Activated CD4-positive, alpha-beta memory T cell treated with anti-CD3 and anti-CD28 coated beads for 36 hours (primary cell): ENCODE measurements around the gene METTL6. TPM values are rescaled to one million over a fixed set of nuclear protein-coding genes. Genes with fewer than 3 reads are reported as not detected.

Experiments used
- CTCF ChIA-PET: fragments of 350-600 bp; sonication (Branson Sonifier 250); formaldehyde crosslinking; loops from one replicate; lab custom pipeline; 2021; ENCODE audit warnings: antibody characterized with exemption, inconsistent platforms; lab: Charles Lee
- POLR2A ChIA-PET: fragments of 350-600 bp; sonication (Branson Sonifier 250); formaldehyde crosslinking; loops from one replicate; lab custom pipeline; 2021; ENCODE audit warnings: antibody characterized with exemption; lab: Charles Lee
- DNase-seq: peaks from one replicate; pipeline ENCODE4 v3.0.0-alpha.2; 2020
- H3K27ac Mint-ChIP-seq: one replicate; pipeline ENCODE4 v1.8.0; 2021; ENCODE audit warnings: mixed read lengths
- H3K27me3 Mint-ChIP-seq: one replicate; pipeline ENCODE4 v1.8.0; 2021; ENCODE audit warnings: mixed read lengths
- H3K36me3 Mint-ChIP-seq: one replicate; pipeline ENCODE4 v1.8.0; 2021; ENCODE audit warnings: mixed read lengths
- H3K4me1 Mint-ChIP-seq: one replicate; pipeline ENCODE4 v1.8.0; 2021; ENCODE audit warnings: low read depth, mixed read lengths
- H3K4me3 Mint-ChIP-seq: one replicate; pipeline ENCODE4 v1.8.0; 2021; ENCODE audit warnings: mild to moderate bottlenecking, mixed read lengths
- H3K9me3 Mint-ChIP-seq: one replicate; pipeline ENCODE4 v1.8.0; 2021; ENCODE audit warnings: mixed read lengths
- intact Hi-C: fragments of 100-400 bp; cut with micrococcal nuclease; formaldehyde crosslinking; loops from one replicate; pipeline ENCODE4 v1.15.1; 2023
- total RNA-seq, 2 experiments: library from RNA; stranded (reverse); gene quantifications; one replicate each; pipeline ENCODE4 v1.2.3, GENCODE V29; 2021

Gene METTL6
- total RNA-seq, 2 experiments from 2014 or later: 17.3 to 17.8 TPM

DNA sequence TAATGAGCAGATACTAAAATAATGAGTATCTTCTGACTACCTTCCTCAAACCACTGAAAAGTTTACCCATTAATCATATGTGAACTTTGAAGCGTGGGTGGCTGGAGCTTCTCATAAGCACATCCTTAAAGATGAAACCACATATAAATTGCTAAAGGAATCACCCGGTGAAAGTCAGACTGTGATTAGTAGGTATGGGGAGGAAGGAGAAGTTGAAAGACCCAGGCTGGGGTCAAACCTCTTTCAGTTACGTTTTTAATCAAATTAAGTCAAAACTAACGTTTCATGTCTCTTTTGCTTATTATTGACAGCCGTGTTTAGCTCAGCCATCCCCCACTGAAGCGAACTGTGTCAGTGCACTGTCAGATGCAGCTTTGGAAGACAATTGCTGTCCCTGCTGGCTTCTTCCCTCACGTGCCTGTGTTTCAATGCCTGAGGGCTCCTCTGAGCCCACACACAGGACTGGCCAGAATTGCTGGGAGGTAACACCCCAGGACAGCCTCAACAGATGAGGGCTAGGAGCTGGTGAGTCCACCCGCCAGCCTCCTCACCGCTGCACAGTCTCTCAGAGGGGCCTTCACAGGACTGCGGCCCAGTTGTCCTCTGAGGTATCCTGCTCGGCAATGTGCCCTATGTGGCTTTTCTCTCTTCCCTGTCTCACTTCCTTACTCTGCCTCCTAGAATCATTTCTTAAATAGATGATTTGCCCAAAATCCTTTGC, 65.7 kb downstream of the METTL6 start:
- Mint-ChIP-seq H3K4me3 (peak overlapping the region; percentile 48), H3K36me3 (no peaks in the 10 kb centered on the region), H3K9me3 (no peaks in the 10 kb centered on the region), H3K27me3 (no peaks in the 10 kb centered on the region), H3K27ac (peak overlapping the region; percentile 85), H3K4me1 (peaks cover 54% of the 10 kb centered on the region)
- DNase-seq: peak; percentile 85
- intact Hi-C loops: loop anchor here (1.0 kb wide), 7 partner anchors 17 to 92 kb away; partner anchors contain the start of gene SH3BP5
- ChIA-PET POLR2A (interaction anchor here (0.8 to 2.1 kb wide), 18 partner anchors 14 to 1154 kb away, joined by 3 to 26 read pairs (median 6); partner anchors contain the start of gene SH3BP5), CTCF (interaction anchor here (0.9 to 3.7 kb wide), 14 partner anchors 14 to 93 kb away, joined by 3 to 46 read pairs (median 4); partner anchors contain the start of gene SH3BP5)

DNA sequence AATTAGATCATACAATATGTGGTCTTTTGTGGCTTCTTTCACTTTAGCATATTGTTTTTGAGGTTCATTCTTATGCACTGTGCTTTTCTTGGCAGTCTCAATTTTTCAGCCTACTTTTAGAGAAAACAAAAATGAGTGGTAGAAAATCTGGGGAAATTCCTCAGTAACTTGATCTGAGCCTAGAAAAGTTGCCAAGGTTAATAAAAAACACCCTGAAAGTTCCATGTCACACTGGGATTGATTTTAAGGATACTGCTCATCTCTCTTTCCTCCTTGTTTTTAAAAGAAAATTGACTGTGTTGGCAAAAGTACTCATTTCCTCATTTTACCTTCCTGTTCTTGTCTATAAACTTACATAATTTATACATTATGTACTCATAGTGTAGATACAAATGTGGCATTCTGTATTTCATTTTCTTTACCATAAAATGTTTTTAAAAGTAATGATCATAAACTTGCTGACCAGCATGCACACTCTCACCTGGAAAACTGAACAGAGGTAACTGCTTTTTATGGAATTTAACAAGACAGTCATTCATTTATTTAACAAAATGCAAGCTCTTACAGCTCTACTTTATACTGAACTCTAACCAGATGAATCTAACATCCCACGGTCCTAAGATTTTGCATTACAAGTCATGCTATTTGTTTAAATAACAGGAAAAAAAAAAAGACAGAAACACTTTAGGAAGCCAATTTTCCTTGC, 66.4 kb downstream of the METTL6 start:
- ChIA-PET CTCF (interaction anchor here (0.7 to 3.7 kb wide), 15 partner anchors 14 to 92 kb away, joined by 3 to 46 read pairs (median 4); partner anchors contain the start of gene SH3BP5), POLR2A (interaction anchor here (0.9 to 2.1 kb wide), 17 partner anchors 13 to 92 kb away, joined by 3 to 26 read pairs (median 6); partner anchors contain the start of gene SH3BP5)
- intact Hi-C loops: loop anchor here (1.0 kb wide), 6 partner anchors 17 to 92 kb away; no protein-coding TSS in a partner anchor
- Mint-ChIP-seq H3K4me3 (no peak overlapping the region), H3K27me3 (no peaks in the 10 kb centered on the region), H3K27ac (peak overlapping the region; percentile 85), H3K9me3 (no peaks in the 10 kb centered on the region), H3K4me1 (peaks cover 56% of the 10 kb centered on the region), H3K36me3 (no peaks in the 10 kb centered on the region)
- DNase-seq: no peak

Other genes starting within 250 kb of the METTL6 start
- 10 to 100 TPM; 23.6 to 28.1 TPM for gene CAPN7, start 221.3 kb downstream of the METTL6 start, total RNA-seq
- gene SH3BP5, start 95.0 kb downstream of the METTL6 start, total RNA-seq: 10 to 100 TPM; 33.6 to 37.5 TPM
- 10 to 100 TPM; 23.4 to 23.6 TPM for gene EAF1, start 54 bp upstream of the METTL6 start, total RNA-seq
- gene COLQ, start 94.2 kb upstream of the METTL6 start, total RNA-seq: 1 to 10 TPM; 1.4 to 1.5 TPM
- 10 to 100 TPM; 29.9 to 30.0 TPM for gene HACL1, start 174.0 kb upstream of the METTL6 start, total RNA-seq
- gene BTD, start 174.2 kb upstream of the METTL6 start, total RNA-seq: 1 to 10 TPM; 8.6 to 8.7 TPM